ENCODE results near the gene TBC1D9B.

- TF ChIP-seq CTCF (conservative IDR thresholded peaks at IDR 0.05; ENCODE audit: low read length) (no peak), EZH2phosphoT487 (IDR thresholded peaks at IDR 0.05; ENCODE audit: borderline replicate concordance) (no peak)
These were observed 19.9 kb downstream of the TBC1D9B start for GRCh38 chr5:179887802-179888201.

Data from Loucy (cell line).